Progenitor cell of endocrine pancreas (in vitro differentiated cells): ENCODE measurements around the gene DNAJB8. TPM values are rescaled to one million over a fixed set of nuclear protein-coding genes. Genes with fewer than 3 reads are reported as not detected.

ENCODE experiments used
- DNase-seq: peaks from one replicate; pipeline ENCODE4 v3.0.0; 2021; ENCODE audit warnings: low spot score; ENCODE audit not compliant: unreplicated experiment
- H3K27ac Mint-ChIP-seq: 2 replicates; pipeline ENCODE4 v1.8.0; 2021; ENCODE audit warnings: mild to moderate bottlenecking, moderate library complexity, mixed read lengths
- H3K27me3 Mint-ChIP-seq: 2 replicates; pipeline ENCODE4 v1.8.0; 2021; ENCODE audit warnings: mixed read lengths
- H3K36me3 Mint-ChIP-seq: 2 replicates; pipeline ENCODE4 v1.8.0; 2022; ENCODE audit warnings: mixed read lengths; ENCODE audit not compliant: insufficient read depth
- H3K4me1 Mint-ChIP-seq: 2 replicates; pipeline ENCODE4 v1.8.0; 2021; ENCODE audit warnings: low read depth, mixed read lengths
- H3K4me3 Mint-ChIP-seq: 2 replicates; pipeline ENCODE4 v1.8.0; 2021; ENCODE audit warnings: low read depth, mild to moderate bottlenecking, moderate library complexity, mixed read lengths
- H3K9me3 Mint-ChIP-seq: 2 replicates; pipeline ENCODE4 v1.8.0; 2021; ENCODE audit warnings: low read depth, mixed read lengths
- CTCF ChIP-seq: fragments of 200-600 bp; sonication (generic); IDR thresholded peaks from one replicate; pipeline ENCODE4 v1.5.0; 2021; ENCODE audit warnings: antibody characterized with exemption, mild to moderate bottlenecking; ENCODE audit not compliant: unreplicated experiment
- total RNA-seq: library from RNA; stranded (reverse); gene quantifications from 2 replicates; pipeline ENCODE4 v1.2.1, GENCODE V29; 2021

DNAJB8 gene
- total RNA-seq, 1 donor from 2014 or later, result not detected

- DNase-seq, result no peak
- Mint-ChIP-seq H3K9me3 (no peaks in the 10 kb centered on the region), H3K27me3 (peaks cover 46% of the 10 kb centered on the region), H3K36me3 (no peaks in the 10 kb centered on the region), H3K27ac (no peak overlapping the region), H3K4me3 (no peak overlapping the region), H3K4me1 (peaks cover 9% of the 10 kb centered on the region)
- no peak for TF ChIP-seq CTCF
Measured at GRCh38 chr3:128425846-128426127, 40.9 kb downstream of the DNAJB8 start.

GRCh38 chr3:128425142-128425845 lies 41.4 kb downstream of the DNAJB8 start:
- Mint-ChIP-seq H3K4me1 (peaks cover 9% of the 10 kb centered on the region), H3K27ac (no peak overlapping the region), H3K36me3 (no peaks in the 10 kb centered on the region), H3K27me3 (peaks cover 41% of the 10 kb centered on the region), H3K4me3 (no peak overlapping the region), H3K9me3 (no peaks in the 10 kb centered on the region)
- TF ChIP-seq CTCF, result no peak
- no peak for DNase-seq

GRCh38 chr3:128424508-128425069 lies 42.1 kb downstream of the DNAJB8 start:
- DNase-seq, result no peak
- H3K36me3 Mint-ChIP-seq, result peaks cover 1% of the 10 kb centered on the region
- H3K9me3 Mint-ChIP-seq, result no peaks in the 10 kb centered on the region
- H3K4me3 Mint-ChIP-seq, result no peak overlapping the region
- TF ChIP-seq CTCF, result no peak
- H3K27me3 Mint-ChIP-seq, result peaks cover 37% of the 10 kb centered on the region
- H3K27ac Mint-ChIP-seq, result no peak overlapping the region
- H3K4me1 Mint-ChIP-seq, result peaks cover 14% of the 10 kb centered on the region

GRCh38 chr3:128423525-128424147 lies 43.1 kb downstream of the DNAJB8 start:
- DNase-seq, result no peak
- Mint-ChIP-seq H3K4me1 (peaks cover 16% of the 10 kb centered on the region), H3K9me3 (peaks cover 5% of the 10 kb centered on the region), H3K27me3 (peaks cover 39% of the 10 kb centered on the region), H3K4me3 (no peak overlapping the region), H3K36me3 (peaks cover 1% of the 10 kb centered on the region), H3K27ac (no peak overlapping the region)
- no peak for TF ChIP-seq CTCF

- Mint-ChIP-seq H3K36me3 (peaks cover 1% of the 10 kb centered on the region), H3K4me3 (no peak overlapping the region), H3K27ac (no peak overlapping the region), H3K9me3 (peaks cover 5% of the 10 kb centered on the region), H3K27me3 (peaks cover 36% of the 10 kb centered on the region), H3K4me1 (peaks cover 14% of the 10 kb centered on the region)
- TF ChIP-seq CTCF, result no peak
- no peak for DNase-seq
Measured at GRCh38 chr3:128422762-128423524, 43.7 kb downstream of the DNAJB8 start.
